Inferior parietal cortex (tissue), 1 donor: Measurements from ENCODE around the gene ATP5MC2.
A peak's percentile ranks its signal among the peaks of the same experiment; 100 is the strongest.
"Not testable (repeated sequence)": the region's sequence is repeated elsewhere in the genome, so short reads cannot be mapped to it uniquely, and the experiment has no call there.

Source experiments
- DNase-seq: peaks from one replicate; pipeline ENCODE4 v3.0.0-alpha.2; 2016; ENCODE audit errors: extremely low spot score

Gene ATP5MC2

DNA sequence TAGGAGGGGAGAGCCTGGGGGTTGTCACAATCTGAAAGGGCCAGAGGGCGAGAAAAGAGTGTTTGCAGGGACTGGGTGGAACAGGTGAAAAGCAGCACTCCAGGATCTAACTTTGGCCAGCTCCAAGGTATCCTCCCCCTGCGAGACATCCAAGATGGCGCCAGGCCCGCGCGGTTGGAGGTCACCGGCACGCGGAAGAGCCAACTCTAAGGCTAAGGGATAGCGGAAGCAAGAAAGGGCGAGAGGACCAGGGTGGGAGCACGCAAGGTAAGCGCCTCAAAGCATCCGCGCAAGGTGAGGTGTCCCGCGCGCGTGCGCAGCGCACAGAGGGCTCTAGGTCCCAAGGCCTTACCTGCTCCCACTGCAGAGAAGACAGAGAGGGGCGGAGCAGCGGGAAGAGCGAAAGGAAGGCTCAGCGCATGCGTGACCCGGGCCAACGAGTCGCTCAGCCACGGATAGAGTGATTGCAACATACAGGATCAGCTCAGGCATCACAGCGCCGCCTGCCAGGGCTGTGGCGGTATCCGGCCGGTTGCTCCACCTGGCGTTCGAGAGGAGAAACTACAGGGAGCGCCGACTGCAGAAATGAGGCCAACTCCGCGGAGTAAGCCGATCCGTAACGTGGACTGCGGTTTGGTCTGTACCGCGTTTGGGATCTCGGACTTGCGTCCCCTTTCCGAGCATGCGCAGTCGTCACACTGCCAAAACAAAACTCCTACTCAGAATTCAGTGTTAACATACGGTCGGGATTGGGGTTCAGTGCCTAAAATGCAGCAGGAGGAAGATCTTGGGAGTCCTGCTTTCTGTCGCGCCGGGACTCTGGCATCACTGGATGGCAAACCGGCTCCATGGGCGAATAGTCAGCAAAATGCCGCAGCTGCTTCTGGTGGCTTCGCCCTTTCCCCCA, at the start of gene ATP5MC2:
TSS of gene ATP5MC2 (minus strand) at position 383 of the 907 bp plus-strand sequence. CDS start 3,469 bp downstream, outside the sequence.
- DNase-seq: peak; percentile 98

DNA sequence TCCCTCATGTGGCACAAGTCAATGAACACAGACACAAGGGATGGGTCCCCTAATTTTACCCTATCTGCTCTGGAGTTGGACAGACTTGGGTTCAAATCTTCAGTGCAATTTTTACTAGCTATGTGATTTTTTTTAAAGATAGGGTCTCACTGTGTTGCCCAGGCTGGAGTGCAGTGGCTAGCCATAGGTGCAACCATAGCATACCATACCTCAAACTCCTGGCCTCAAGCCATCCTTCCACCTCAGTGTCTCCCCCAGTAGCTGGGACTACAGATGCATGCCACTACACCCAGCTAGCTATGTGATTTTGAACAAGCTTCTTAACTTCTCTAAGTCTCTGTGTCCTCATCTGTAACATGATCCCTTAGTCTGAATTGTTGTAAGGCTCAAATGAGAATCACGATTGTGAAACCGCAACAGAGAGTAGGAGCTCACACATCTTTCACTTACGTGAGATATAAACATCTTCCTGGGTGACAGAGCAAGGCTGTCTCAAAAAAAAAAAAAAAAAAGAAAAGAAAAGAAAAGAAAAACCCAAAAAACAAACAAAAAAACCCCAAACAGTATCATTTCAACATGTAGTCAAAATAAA, 46.7 kb upstream of the ATP5MC2 start:
- DNase-seq: no peak

DNA sequence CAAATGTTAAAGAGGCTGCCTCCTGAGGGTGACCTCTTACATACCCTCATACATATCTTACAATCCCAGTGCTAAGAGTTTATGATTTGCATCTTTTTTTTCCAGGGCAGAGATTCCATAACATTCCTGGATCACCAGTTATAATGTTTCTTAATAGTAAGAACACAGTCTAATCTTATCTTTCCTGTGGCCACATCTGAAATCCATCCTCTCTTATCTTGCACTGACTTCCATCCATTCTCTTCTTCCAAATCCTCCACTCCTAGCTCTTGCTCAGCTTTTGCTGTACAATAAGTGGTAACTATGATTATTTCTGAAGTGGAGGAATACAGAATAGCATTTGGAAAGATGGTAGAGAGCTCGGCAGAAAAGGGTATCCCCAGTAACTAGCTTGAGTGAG, 45.1 kb upstream of the ATP5MC2 start:
- DNase-seq: no peak

DNA sequence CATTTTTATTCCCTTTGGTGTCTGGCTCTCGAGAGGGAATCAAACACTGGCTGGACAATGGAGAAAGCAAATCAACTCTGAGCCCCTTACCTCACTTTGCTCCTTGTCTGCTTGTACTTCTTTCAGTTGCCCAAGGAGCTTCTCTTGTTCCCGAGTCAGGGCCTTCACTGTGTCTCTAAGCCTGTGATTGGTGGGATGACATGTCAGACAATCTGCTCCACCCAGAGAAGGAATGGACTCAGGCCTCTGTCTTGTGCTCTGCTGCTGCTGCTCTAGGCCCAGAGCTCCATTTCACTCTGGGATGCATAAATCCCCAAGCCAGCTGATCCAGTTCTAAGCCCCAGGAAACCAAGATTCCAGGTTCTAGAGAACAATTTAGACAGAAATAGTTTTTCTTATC, 43.8 kb upstream of the ATP5MC2 start:
- no peak for DNase-seq

DNA sequence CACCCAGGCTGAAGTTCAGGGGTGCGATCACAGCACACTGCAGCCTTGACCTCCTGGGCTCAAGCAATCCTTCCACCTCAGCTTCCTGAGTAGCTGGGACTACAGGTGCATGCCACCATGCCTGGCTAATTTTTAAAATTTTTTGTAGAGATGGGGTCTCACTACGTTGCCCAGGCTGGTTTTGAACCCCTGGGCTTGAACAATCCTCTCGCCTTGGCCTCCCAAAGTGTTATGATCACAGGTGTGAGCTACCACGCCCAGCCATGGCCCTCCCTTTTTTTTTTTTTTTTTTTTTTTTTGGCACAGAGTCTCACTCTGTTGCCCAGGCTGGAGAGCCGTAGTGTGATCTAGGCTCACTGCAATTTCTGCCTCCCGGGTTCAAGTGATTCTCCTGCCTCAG, 42.7 kb upstream of the ATP5MC2 start:
- DNase-seq: not testable (repeated sequence)

DNA sequence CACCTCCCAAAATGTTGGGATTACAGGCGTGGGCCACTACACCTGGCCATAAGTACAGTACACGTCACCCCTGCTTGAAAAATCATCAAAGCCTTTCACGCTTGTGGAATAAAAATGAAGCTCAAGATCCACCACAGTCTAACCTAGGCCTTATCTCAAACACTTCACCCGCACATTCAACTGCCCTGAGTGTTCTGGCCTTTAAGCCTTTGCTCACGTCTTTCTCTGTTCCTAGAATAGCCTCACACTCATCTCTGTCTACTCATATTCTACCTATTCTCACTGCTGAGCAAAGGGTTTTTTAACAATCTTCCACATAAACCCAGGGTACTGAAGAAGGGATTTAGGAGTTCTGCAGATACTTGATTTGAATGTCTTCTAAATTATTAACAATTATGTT, 41.4 kb upstream of the ATP5MC2 start:
- DNase-seq: no peak

DNA sequence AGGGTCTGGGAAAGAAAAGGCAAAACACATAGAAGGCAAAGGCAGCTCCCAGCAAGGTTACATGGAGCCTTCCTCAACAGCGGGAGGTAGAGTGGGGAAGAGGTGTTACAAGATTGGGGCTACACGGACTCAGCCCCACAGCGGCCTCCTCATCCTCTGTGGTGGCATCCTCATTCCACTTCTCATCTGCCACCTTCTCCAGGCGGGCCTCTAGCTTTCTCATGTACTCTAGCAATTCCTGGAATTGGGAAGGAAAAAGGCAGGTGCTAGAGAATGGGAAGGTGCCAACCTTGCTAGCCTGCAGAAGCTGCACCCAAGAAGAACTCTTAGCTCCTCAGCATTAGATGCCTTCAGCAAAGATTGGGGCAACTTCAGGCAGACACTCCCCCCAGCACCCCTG, 38.1 kb upstream of the ATP5MC2 start:
- no peak for DNase-seq

DNA sequence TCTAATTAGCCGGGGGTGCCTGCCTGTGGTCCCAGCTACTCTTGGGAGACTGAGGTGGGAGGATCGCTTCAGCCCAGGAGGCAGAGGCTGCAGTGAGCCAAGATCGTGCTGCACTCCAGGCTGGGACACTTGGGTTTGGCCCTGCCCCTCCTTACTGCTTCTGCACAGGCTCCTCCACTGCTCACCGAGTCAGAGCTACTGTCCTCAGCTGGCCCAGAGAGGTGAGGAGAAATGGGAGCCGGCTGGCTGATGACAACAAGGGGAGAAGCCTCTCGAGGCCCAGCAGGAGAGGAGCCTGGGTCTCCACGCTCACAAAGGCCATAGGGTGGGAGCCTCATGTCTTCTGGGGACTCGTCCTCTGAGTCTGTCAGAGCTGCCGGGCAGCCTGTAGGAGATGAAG, 37.6 kb upstream of the ATP5MC2 start:
- no peak for DNase-seq

DNA sequence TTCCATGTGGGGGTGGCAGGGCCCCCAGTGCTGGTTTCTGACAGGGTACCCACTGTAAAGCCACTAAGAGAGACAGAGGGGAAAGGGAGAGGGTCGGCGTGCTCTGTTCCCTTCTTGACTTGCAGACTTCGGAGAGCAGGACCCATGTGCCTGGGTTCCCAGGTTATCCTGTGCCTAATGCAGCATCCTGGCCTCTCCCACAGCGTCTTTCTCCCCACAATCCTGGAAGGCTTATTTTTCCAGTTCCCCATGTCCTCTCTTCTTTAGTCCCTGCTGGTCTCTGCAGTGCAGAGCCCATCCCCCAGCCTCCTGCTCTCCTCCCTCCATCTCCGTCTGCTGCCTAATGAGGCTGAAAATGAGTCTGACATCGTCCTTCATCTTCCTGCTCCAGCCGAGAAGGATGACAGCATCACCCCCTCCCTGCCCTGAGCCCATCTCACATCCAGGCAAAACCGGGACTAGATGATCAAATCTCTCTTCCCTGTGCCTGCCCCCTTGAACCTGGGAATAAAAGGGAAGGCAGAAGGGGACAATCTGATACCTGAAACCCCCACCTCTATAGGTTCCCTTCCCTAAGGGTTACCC, 36.3 kb upstream of the ATP5MC2 start:
- no peak for DNase-seq

DNA sequence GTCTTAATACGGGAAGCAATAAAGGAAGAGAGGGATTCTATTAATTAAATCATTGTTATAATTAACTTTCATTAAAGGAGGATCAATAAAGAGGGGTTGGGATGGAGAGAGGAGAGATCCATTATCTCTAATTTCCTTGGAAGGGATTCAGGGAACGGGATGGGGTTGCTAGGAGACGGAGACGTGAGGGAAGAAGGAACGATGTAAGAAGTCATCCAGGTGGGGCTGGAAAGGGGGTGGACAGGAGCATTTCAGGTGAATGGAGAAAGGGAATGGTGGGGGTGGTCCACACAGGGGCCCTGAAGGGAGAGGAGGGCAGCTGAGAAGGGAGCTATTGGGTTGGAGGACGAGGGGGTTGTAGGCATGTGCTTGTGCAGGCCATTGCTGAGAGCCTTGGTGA, 34.2 kb upstream of the ATP5MC2 start:
- no peak for DNase-seq

DNA sequence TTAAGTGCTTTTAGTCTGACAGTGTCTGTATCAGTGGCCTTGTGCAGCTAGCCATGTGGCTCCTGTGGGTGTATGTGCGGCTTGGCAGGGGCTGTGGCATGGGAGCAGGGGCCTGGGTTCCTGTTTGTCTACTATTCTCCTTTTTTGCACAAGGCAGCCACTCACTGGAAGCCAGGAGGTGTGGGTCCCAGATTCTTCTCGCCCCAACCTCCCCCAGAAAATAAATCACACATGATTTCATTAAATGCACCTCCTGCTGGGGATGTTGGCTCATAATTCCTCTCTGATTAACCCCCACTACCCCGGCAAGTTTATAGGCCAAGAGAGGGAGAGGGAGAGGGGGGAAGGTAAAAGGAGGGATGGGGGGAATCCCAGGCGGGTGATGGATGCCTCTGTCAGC, 33.8 kb upstream of the ATP5MC2 start:
- no peak for DNase-seq

DNA sequence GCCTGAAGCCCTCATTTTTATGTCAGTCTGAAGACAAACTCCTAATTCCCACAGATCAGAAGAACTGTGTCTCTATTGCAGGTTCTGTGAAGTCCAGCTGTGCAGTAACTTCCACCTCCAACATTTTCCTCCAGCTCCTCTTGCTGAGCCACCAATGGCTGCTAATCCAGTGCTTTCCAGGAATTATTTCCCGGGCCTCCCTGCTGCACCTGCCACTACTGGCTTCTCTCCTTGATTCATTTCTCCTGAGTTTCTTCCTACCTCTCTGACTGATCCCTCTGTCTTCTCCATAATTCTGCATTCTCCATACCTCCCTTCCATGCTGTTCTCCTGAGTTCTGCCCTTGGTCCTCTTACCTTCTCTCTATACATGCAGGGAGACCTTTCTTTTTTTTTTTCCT, 30.2 kb upstream of the ATP5MC2 start:
- no peak for DNase-seq

DNA sequence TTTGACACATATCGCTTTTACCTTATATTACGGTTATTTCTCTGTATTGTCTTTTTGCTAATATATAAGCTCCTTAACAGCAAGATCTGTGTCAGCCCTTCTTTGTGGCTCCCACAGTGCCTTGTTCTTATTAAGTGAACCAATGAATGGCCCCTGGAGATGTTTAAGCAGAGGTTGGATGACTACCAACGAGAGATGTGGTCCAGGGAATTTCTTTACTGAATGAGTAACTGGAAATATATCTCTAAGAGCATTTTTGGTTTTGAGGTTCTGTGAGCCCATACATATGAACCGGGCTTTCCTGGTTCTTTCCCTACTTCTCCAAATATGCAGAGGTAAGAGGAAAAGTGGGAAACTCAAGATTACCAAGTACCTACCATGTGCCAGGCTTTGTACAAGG, 27.9 kb upstream of the ATP5MC2 start:
- DNase-seq: no peak

DNA sequence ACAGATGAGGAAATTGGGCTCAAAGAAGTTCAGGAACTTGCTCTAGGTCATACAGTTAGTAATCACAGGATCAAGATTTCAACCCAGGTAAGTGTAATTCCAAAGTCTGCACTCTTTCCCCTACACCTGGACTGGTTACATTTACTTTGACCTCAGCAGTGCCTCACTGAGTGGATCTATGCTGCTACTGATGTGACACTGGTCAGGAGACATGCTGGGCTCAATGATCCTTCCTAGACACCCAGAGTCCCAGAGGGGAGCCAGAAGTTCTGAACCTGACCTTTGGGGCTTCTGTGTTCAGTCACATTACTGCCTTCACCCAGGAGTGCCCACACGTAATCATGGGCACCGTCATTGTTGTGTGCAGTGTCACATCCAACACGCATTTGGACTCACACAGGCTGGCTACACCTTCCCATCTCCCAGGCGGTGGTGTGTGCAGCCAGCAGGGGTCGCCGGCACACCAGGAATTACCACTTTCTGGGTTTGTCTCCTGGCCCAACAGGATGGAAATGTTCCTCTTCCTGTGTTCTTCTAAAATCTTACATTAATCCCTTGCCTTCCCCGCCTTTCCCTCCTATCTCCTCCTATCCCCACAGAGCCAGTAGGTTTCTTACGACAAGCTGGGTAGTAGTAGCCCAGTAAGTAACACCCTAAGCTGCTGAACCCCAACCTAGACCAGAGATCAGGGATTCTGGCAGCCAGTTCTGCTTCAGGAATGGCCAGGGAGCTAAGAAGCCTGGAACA, 25.8 kb upstream of the ATP5MC2 start:
- DNase-seq: peak; percentile 76

DNA sequence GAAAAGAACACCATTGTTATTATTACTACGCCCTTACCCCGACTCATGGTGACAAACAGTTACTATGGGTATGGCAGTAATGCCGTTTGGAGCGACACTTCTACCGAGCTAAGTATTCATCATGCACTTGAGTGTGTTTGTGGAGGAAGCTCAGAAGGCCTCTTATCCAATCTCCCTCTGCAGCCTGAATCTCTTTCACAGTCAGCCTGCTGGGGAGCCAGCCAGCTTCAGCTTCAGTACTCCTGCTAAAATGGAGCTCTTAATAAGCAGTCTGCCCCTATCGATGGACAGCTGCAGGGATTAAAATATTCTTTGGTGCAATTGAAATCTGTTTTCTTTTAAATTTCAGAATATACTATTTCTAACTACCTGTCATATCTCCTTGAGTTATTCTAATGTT, 24.7 kb upstream of the ATP5MC2 start:
- no peak for DNase-seq

DNA sequence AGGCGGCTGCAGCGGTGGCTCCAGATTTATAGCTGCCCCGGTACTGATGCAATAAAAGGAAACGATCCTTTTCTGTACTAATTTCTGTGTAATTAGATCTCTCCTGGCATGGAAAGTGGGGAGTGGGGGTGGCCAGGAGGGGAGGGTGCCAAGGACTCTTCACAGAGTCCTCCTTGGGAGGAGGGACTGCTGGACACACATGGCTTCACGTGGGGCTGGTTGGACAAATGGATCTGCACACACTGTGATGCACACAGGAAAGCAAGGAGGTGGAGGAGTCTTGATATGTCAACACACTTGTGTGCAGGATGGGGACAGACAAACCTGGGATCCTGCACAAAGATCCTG, 23.8 kb upstream of the ATP5MC2 start:
- DNase-seq: no peak

DNA sequence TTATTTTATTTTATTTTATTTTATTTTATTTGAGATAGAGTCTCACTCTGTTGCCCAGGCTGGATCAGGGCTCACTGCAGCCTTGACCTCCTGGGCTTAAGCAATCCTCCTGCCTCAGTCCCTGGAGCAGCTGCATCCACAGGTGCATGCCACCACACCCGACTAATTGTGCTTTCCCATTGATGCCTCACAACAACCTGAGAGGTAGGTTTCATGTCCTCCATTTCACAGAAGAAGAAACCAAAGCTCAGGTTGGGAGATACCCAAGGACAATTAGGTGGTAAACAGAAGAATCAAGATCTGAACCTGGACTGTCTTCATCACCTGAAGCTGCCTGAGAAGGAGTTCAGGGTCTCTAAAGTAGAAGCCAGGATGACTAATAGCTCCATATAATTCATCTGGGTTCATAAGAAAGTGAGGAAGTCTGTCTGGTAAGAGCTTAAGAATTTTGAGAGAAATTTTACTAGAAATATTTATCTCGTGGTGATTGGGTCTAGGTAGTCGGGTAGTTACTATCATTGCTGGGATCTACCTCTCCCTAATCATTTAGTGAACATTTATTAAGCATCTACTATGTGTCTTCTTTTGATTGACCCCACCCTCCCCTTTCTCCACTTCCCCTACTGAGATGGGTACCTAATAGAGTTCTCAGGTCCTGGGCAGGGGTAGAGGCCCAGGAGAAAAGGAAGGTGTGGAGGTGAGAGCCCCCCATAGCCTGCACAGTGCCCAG, 23.2 kb upstream of the ATP5MC2 start:
- no peak for DNase-seq

DNA sequence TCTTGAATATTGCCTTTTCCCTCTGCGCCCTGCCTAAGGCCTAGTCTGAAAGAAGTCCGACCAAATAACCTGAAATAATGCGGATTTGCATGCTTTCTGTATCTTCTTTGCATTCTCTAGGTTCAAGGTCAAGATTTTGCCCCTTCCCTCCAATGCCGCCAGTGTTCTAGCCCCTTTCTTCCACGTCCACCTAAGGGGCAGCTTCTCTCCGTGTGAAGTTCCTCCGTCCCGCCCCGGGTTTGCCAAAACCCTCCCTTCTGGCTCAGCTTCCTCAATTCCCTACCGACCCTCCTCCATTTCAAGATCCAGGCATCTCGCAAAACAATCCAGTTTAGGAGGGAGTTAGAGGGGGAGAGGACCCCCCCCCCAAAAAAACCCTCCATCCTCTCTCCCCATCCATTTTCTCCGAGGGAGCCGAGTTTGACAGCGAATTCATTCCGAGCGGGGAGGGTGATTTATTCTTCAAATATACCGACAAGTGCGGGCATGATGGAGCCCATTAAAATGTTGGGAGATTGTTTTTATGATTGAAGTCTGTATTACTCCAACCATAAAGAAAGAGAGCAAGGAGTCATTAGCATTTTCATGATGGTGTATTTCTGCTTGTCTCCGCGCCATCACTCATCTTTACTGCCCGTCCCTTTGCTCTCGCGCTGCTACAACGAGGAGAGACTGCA, 20.9 kb upstream of the ATP5MC2 start:
- DNase-seq: no peak

DNA sequence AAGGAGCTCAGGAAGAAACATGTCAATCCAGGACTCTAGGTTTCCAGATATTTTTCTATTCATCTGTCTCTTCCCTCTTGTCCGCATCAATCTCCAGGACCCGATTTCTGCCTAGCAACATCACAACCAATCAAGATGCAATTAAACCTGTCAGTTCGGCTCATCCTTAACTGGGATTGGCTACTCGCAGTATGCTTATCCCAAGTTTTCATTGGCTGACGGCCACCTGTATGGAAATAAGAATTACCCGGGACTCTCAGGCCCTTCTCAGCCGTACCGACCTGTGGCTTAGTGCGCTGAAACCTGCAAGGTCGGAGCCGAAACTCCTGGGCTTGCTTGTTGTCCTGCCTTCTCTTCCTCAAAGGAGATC, 20.4 kb upstream of the ATP5MC2 start:
- DNase-seq: peak; percentile 92

DNA sequence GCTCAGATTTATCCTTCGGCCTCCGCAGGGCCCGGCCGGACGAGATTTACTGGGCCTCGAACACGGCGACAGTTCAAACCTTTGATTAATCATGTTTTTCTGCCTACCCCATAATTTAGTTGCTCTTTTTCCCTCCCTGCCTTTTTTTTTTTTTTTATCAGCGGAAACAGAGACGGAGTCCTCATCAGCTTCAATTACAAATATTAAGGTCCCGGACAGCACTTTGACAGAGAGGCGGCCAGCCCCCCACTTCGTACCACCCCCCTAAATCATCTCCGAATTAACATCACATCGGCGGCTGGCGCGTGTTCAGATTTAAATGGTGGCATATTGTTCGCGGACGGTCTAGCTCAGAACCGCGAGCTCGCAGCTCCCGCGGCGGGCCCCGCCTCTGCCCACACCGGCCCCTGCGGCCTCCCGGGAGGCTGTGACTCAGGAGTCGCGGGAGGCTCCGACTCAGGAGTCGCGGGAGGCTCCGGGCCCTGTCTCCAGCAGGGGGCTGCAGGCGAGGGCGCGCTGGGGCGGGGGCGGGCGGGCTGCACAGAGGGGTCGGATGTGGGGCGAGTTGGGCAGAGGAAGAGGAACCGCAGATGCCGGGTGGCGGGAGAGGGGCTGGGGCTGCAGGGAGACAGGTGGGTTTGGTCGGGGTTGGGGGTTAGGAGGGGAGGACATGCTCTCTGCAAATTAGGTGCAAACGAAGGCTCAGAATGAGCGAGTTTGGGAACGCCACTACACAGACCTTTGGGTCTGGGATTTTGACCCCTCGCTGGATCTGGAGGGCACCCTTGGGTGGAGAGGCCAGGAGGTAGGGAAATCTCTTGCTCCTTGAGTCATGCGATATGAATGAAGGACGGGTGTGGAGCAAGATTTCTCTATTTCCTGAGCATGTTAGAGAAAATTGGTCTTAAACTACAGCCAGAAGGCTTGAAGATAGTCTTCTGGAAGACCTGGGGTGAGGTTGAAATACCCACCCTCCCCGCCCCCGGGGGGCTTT, 19.6 kb upstream of the ATP5MC2 start:
- DNase-seq: no peak
